Stimulated activated CD8-positive, alpha-beta memory T cell treated with anti-CD3 and anti-CD28 coated beads, Interleukin-15, amount 100 ng/mL, for 4 hours (primary cell): ENCODE data around the gene CDC42BPG.

ENCODE experiments used
- DNase-seq, 2 donors: peaks; one replicate each; pipeline ENCODE4 v3.0.0-alpha.2; 2020; ENCODE audit warnings: low read depth in 2 of 2

Gene CDC42BPG

DNA sequence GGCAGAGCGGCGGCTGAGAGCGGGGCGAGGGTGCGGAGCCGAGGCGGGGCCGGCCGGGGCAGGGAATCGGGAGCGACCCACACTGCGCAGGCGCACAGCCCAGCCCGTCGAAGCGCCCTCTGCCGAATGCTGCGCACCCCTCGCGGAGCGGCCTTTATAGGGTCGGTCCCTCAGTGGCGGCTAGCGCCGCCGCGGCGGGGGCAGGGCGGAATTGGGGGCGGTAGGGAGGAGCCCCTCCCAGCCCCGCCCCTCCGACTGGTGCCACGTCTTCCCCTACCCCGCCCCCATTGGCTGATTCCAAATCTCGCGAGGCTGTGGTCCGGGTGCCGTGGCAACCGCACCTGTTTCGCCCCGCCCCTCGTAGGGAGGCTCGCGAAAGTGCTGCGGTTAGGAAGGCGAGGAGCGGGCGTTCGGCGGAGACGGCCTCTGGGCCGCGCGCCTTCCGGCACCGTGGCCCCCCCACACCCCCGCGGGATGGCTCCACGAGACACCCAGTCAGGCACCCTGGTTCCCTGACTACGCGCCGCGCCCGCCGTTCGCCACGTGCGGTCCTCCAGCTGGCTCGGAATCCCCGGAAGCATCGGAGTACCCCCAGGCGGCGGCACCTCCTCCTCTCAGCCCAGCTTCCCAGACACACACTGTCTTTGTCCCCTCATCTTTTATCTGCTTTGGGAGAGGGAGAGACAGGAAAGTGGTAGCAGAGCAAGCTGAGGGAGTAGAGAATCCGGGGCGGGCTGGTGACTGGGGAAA, 34.2 kb upstream of the CDC42BPG start, which contains the start of gene EHD1:
Gene EHD1, minus strand, starts transcription at position 128 of the 750 bp plus-strand sequence. CDS start 157 bp downstream, outside the sequence.
- peak; percentile 99 to 100 for DNase-seq

- no peak for DNase-seq
These were observed 33.7 kb upstream of the CDC42BPG start for GRCh38 chr11:64878223-64878493.

DNA sequence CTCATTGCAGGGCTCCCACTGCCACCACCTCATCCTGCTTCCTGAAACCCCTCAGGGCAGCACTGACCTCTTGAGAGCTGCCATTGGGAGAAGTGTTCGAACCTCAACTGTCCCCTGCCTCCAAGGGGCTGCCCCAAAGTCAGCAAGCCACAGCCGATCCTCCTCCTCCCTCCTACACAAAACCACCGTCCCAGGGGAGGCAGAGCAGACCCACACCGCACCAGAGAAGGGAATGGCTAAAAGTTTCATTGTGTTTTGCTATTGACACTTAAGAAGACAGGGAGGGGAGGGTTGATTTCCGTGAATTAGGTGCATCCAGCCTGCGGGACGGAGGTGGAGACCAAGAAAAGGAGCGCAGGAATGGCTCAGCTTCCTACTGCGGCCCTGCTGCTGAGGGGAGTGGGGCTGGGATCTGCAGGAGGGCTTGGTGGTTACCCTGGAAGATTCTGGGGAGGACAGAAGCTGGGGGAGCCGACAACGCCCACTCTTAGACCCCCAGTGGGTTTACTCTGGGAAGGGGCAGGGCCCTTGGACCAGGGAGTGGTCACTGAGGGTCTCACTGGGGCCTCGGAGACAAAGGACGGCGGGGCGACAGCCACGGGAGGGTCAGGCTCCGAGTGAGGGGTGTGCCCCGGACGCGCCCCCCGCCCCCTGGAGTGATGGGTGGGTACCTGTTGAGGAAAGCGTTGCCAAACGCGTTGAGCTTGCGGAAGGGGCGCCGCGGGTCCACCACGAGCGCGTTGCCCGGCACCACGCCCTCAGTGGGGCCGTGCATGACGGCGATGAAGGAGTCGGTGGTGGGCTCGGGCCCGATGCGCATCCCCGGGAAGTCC, 33.2 kb upstream of the CDC42BPG start:
- no peak for DNase-seq

DNA sequence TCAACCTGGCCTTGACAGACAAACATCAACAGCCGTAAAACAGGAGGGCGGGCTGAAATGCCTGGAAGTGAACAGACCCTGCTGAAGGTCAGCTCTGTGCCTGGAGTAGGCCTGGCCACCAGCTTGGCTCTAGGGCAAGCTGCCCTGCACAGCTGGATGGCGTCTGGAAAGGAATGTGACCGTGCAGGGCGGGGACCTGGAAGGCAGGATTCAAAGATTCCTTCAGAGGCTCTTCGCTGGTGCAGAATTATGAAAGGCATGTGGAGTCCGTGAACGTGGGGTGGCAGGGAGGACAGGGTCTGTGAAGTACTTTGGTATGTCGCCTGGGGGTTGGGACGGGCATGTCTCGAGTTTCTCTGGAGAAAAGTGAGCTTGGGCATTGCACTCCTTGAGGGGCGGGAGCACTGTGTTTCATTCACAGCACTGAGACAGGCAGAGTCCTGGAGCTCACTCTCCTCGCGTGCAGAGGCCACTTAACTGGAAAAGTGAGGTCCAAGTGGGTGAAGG, 32.4 kb upstream of the CDC42BPG start:
- DNase-seq, result no peak

- DNase-seq, result no peak
These were observed 31.8 kb upstream of the CDC42BPG start for GRCh38 chr11:64876229-64876750.

DNA sequence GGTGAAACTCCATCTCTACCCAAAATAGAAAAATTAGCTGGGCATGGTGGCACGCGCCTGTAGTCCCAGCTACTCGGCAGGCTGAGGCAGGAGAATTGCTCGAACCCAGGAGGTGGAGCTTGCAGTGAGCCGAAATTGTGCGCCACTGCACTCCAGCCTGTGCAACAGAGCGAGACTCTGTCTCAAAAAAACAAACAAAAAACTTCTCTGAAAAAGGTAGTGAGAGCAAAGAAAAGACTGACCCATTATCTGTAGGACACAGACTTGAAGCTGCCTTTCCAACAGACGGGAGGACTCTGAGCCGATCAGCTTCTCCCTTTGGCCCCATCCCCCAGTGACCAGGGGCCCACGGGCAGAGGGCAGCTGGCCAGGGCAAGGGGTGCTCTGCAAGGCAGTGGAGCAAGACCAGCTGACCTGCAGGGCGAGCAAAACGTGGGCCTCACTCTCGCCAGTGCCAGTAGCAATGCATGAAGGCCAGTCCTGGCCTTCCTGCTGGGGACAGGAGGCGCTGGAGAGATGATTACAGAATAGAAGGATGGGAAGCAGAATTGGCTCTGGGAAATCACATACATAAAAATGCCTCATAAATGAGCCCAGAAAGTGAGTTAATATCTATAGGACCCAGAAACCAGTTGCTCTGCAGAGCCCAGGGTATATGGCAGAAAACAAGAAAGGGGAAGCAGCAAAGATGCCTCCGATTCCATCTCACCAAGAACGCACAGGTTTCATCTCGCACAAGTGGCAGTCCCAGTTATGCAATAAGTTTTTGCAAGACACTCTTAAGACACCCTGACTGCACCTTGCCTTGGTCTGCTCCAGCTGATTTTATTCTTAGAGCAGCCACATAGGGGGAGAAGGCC, 31.1 kb upstream of the CDC42BPG start:
- no peak for DNase-seq

DNA sequence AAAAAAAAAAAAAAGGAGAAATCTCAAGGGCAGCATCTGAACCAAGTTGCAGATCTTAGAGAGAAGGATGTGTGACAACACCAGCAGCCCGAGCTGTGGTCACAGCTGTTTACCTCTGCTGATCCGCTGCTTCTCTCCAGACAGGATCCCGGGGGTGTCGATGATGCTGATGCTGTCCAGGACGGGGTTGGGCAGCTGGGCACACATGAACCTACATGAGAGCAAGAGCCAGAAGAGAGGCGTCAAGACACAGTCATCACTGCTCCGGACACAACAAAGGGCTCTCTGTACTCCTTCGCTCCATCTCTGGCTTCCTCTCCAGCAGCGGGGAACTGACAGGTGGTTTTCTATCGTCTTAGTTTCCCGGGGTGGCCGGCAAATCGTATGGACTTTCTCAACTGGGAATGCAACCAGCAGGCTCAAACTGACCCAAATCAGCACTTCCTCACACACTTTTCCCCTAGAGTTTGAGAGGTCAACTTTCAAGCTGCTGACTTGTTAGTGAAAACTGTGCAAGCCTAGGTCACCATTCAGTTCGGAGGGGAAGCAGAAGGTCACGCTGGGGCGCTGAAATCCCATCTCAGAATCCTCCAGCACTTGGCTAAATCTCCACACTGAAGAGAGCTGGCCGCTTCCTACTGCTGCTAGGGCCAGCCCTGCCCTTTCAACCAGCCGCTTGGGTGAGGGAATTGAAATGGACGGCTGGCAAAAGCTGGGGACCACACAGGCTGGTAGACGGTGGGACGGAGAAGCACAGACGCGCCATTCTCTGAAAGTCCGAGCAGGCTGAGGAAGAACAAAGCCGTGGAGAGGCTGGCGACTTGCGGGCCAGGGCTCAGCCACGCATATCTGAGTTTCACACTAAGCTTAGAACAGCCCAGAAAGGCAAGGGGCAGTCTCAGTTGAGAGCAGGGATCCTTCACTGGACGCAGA, 30.1 kb upstream of the CDC42BPG start:
- DNase-seq, result no peak

- DNase-seq, result no peak
These were observed 28.5 kb upstream of the CDC42BPG start for GRCh38 chr11:64872790-64873488.

- DNase-seq, result no peak
These were observed 27.0 kb upstream of the CDC42BPG start for GRCh38 chr11:64871492-64871891.

GRCh38 chr11:64870893-64871466, 26.5 kb upstream of the CDC42BPG start:
- no peak for DNase-seq

- DNase-seq, result no peak
These were observed 25.9 kb upstream of the CDC42BPG start for GRCh38 chr11:64870176-64870892.

GRCh38 chr11:64869571-64870175, 25.2 kb upstream of the CDC42BPG start:
- DNase-seq, result no peak

GRCh38 chr11:64868904-64869570, 24.6 kb upstream of the CDC42BPG start:
- DNase-seq, result no peak

DNA sequence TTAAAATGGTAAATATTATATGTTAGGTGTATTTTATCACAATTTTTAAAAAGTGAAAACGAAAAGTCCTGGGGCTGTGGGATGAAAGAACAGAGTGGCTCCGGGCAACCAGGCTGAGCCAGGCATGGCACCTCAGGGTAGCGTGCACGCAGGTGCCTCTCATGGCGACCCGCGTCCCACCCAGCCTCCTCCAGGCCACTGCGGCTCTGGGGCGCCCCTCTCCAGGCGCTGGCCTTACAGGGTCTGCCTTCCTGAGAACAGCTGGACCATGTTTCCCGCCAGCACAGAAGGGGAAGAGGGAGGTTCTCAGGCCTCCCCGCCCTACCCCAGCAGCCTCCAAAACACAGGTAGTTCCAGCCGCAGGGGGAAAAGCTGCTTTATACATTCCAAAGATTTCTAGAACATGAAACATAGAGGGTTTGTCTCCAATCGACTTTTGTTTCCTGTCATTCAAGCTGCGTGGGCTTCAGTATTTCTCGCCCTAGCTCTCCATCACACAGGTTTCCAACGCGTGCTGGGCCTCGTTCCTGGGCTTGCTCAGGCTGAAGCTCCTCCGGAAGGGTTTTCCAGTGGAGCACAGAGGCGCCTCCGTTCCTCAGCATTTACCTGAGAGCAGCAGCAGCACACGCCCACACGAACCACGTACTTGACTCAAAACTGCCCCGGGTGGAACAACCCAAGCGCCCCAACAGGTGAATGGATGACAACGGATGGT, 23.5 kb upstream of the CDC42BPG start:
- no peak for DNase-seq

DNA sequence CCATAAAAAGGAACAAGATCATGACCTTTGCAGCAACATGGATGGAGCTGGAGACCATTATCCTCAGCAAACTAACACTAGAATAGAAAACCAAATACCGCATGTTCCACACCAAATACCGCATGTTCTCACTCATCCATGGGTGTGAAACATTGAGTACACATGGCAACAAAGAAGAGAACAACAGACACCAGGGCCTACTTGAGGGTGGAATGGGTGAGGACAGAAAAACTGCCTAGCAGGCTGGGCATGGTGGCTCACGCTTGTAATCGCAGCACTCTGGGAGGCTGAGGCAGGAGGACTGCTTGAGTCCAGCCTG, 21.7 kb upstream of the CDC42BPG start:
- no peak for DNase-seq

GRCh38 chr11:64865286-64866172, 21.1 kb upstream of the CDC42BPG start:
- no peak for DNase-seq
